ENCODE results near the gene TENM3. TPM values are rescaled to one million over a fixed set of nuclear protein-coding genes. Genes with fewer than 3 reads are reported as not detected.

TENM3 gene
- total RNA-seq, 1 experiment from 2014 or later: 54.1 TPM

DNA sequence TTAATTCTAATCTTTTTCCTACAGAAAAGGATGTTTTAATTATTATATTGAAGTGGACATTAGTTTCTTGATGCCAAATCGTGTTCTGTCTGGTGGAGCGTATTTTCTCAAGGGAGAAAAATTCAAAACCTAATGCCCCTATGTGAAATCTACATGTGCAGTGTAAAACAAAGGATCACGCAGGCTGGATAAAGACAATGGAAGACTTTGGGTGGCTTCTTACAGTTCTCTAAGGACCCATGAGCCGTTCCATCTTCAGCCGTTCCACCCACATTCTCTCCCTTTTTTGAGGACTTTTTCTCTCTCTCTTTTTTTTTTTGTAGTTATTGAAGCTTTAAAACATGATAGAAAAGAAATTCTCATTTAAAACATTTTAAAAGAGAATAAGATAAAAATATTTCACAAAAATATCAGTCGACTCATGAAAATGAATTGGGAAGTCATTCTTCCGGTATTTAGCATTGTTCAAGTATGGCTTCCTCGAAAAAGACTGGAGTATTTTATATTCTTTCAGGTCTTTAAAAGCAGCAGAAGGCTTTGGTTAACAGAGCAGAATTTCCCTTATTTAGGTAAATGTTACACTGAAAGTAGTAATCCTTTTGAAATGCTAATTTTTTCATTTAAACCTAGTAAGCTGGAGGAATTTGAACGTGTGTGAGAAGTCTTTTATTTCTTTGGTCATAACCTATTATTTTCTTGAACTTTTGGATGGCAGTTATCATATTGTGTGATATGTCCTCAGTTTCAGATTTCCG, 11.0 kb downstream of the TENM3 start:
- DNase-seq (ENCODE audit: low read depth): no peak

DNA sequence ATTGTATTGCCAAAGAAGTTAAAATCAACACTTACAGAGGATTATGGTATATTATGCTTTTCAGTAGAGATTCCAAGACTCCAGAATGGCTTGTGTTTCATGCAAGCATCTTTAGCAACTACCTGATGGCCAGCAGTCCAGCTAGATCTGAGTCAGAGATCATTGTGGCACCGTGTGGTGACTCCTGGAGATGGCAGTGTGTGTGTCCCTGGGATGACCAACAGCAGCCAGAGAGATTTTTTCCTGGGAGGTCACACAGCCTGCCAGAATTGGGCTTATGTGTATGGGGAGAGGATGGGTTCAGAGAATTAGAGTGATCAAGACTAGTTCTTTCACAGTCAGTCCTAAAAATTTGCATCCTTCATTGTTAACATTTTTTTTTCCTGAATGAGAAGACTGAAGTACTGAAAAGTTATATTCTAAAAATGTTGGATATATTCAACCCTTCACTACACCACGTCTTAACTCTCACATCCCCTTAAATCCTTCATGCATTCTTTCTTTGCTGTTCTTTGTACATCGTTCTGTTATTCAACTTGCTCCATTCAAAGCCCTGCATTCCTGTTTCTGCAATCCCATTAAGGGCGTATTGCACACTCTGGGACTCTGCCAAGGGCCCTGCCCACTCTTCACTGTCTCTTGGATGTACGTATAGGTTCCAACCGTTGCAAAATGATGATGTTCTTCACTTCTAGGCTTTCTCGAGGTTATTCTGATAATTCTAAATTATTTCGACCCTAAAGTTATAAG, 12.4 kb downstream of the TENM3 start:
- DNase-seq (ENCODE audit: low read depth): peak; percentile 9

GRCh38 chr4:182257016-182257415, 13.8 kb downstream of the TENM3 start:
- DNase-seq (ENCODE audit: low read depth): no peak

DNA sequence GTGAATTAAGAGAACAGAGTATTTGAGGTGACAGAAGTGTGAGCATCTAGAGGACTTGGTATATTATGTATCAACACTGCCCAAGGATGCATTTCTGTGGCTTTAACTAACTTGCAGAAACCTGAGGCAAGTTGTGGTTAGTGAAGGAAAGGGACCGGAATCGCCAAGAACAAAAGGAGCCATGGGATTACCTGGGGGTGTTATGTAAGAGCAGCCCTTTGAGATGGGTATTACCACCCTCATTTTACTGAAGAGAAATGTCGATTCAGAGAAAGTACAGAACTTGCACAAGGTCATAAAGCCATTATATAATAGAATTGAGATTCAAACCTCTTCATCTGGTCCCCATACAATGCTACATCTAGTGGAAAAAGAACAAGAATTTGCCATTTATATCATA, 14.3 kb downstream of the TENM3 start:
- DNase-seq (ENCODE audit: low read depth): no peak

DNA sequence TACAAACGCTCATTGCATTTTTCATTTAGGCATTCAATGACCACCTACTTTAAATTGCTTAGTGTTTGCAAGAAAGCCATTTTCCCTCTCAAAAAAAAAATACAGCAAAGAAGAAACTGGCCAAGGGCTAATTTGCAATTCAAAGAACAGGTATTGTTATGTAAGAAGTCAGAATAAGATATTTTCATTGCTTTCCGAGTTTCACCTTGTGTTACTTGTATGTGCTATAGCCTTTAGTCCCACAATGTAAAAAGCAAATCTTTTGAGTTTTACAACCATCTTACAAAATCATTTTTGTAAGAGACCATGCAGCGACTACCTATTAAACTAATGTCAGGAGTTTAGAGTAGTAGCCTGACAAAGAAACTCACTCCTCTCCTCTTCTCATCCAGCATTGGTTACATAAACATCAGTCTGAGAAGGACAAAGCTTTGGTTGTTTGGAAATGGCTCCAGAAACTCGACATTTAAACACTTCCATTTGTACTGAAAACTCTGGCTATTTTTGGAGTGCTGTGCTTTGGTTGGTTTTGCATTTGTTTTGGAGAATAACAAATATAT, 15.3 kb downstream of the TENM3 start:
- no peak for DNase-seq (ENCODE audit: low read depth)

- peak; percentile 73 for DNase-seq (ENCODE audit: low read depth)
Observed at GRCh38 chr4:182261651-182262223, 18.5 kb downstream of the TENM3 start.

GRCh38 chr4:182263562-182263961, 20.4 kb downstream of the TENM3 start:
- DNase-seq (ENCODE audit: low read depth): no peak

DNA sequence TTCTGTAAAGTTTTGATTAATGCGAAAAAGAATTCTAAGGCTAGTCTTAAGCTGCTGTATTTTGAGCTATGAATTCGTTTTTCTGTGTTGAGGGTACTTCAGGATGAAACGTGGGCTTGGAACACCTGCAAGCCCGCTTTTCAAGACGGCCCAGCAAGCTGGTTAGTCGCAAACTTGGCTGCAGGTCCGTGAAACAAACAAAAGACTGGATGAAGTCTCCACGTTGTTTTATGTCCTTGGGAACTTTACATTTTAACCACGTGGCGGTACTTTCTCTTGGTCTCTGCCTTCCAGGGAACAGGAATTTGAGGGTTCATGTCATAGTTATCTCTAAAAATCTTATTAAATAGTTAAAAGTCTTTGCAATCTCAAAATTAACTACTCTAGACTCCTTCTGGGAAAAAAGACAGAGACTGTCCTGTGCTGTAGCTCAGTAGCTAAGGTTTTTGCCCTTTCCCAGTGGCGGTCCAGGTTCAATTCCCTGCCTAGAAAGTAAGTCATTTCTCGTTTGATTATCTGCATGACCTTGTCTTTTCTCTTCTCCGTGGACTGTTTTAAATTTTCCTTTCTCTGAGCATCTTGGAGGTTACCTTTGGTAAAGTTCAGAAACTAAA, 21.0 kb downstream of the TENM3 start:
- DNase-seq (ENCODE audit: low read depth): no peak

- DNase-seq (ENCODE audit: low read depth): no peak
Observed at GRCh38 chr4:182265881-182266280, 22.7 kb downstream of the TENM3 start.

- no peak for DNase-seq (ENCODE audit: low read depth)
Observed at GRCh38 chr4:182267048-182267447, 23.8 kb downstream of the TENM3 start.

- DNase-seq (ENCODE audit: low read depth): no peak
Observed at GRCh38 chr4:182268966-182269365, 25.8 kb downstream of the TENM3 start.

- DNase-seq (ENCODE audit: low read depth): no peak
Observed at GRCh38 chr4:182271731-182272130, 28.5 kb downstream of the TENM3 start.

DNA sequence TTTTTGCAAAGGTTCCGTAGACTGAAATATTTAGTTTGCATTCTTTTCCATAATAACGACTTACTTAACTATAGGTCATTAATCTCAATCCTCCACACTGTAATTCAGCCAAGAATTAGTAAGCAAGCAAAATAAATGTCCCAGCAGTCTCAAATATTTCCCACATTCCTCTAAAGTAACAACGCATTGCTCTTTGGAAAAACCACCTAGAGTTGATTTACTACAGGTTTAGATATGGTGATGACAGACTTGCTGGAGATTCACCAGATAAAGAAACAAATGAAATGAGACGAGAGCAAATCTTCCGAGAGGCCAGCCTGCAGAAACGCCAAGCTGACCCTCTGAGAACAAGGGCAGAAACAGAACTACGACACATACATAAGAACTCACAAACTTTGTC, 28.9 kb downstream of the TENM3 start:
- DNase-seq (ENCODE audit: low read depth): no peak

DNA sequence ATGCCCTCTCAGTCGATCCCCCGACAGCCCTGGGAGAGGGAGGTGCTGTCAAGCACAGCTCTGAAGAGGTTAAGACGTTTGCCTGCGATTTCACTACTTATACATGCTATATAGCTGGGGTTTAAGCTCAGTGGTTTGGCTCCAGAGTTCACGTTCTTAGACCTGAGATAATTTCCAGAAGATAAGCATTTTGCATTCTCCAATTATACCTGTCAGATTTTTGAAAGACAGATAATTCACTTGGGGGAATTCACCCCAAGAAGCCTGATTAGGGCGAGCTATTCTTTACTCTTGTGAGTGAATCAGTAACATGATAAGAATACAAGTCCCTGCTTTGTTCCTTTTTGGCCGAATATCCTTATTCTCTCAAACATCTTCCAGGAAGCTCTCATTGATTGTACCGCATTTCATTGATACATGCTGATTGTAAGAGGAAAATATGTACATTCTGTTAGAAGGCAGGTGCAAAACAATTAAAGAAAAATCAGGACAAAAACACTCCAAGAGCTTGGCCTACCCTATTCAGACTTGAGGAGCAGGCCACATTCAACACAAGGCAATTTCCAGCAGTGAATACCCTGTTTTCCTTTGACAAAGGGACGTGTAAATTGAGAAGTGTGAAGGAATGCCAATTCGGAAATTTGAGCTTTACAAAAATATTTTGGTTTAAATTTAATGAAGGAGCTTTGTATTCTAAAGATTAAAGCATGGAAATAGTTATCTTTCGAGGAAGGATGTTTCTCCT, 30.2 kb downstream of the TENM3 start:
- no peak for DNase-seq (ENCODE audit: low read depth)

GRCh38 chr4:182276210-182277109, 33.3 kb downstream of the TENM3 start:
- no peak for DNase-seq (ENCODE audit: low read depth)

- DNase-seq (ENCODE audit: low read depth): no peak
Observed at GRCh38 chr4:182277377-182277776, 34.2 kb downstream of the TENM3 start.

- no peak for DNase-seq (ENCODE audit: low read depth)
Observed at GRCh38 chr4:182278729-182279128, 35.5 kb downstream of the TENM3 start.

- DNase-seq (ENCODE audit: low read depth): peak; percentile 42
Observed at GRCh38 chr4:182280436-182281111, 37.4 kb downstream of the TENM3 start.

DNA sequence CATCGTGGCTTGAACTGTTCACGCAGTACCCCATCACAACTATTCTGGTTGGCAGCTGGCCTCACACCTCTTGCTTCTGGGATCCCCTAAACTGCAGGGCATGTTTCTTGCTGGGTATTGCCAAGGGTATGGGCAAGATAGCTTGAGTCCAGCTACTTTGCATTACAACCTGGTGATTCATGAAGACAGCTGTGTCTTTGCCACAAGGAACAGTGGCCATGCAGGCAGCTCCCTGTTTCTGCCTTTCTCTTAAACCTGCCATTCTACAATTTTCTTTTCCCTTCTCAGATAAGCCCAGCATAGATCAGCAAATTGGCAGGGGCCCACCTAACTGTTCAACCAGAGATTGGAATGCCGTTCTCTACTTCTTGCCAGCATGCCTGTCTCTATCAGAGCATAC, 42.8 kb downstream of the TENM3 start:
- DNase-seq (ENCODE audit: low read depth): peak; percentile 29

Data from HT1080 (cell line).